Measurements from ENCODE around the gene EMP3. TPM values are rescaled to one million over a fixed set of nuclear protein-coding genes. Genes with fewer than 3 reads are reported as not detected.
A peak's percentile ranks its signal among the peaks of the same experiment; 100 is the strongest.
"Not testable (repeated sequence)": the region's sequence is repeated elsewhere in the genome, so short reads cannot be mapped to it uniquely, and the experiment has no call there.

Gene EMP3
- total RNA-seq, 1 donor from 2014 or later, result 322 TPM

DNA sequence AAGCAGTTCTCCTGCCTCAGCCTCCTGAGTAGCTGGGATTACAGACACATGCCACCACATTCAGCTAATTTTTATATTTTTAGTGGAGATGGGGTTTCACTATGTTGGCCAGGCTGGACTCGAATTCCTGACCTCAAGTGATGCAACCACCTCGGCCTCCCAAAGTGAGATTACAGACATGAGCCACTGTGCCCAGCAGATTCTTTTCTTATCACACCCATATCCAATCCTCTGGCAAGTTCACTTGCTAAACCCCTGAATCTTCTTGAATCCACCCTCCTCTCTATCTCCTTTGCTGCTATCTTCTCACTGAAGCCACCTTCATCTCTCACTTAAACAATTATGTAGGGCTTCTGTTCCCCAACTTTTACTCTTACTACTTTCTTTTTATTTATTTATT is 20.8 kb downstream of the EMP3 start:
- DNase-seq (ENCODE audit: low read depth), result no peak

DNA sequence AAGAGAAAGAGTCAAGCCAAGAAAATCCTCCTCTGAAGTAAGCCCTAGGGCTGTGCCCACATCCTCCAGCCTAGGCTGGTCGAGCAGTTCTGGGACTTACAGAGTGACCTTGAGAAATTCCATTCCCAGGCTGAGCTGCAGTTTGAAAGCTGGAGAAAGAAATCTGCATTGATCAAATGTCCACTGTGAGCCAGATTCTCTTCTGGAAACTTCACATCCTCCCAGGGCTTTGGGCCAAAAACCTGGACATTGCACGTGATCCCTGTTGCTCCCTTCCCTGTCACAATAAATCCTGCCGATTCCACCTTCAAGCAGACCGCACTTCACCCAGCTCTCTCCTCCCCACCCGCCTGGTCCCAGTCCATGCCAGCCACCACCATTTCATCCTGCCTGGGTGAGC is 22.7 kb downstream of the EMP3 start:
- DNase-seq (ENCODE audit: low read depth), result no peak

- DNase-seq (ENCODE audit: low read depth), result no peak
These were observed 23.4 kb downstream of the EMP3 start for GRCh38 chr19:48348737-48349136.

DNA sequence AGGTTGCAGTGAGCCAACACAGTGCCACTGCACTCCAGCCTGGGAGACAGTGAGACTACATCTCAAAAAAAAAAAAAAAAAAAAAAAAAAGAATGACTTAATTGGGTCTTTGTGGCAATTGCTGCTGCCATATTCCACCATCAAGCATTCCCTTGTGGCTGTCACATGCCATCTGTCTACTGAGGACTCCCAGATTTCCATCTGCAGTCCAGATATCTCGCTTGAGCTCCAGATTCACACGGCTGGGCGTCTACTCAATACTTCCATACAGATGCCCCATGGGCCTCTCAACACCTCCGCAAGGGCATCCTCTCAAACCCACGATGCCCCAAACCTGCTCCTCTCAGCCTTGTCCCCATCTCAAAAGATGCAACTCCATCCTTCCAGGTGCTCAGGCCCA is 25.5 kb downstream of the EMP3 start:
- DNase-seq (ENCODE audit: low read depth), result no peak

DNA sequence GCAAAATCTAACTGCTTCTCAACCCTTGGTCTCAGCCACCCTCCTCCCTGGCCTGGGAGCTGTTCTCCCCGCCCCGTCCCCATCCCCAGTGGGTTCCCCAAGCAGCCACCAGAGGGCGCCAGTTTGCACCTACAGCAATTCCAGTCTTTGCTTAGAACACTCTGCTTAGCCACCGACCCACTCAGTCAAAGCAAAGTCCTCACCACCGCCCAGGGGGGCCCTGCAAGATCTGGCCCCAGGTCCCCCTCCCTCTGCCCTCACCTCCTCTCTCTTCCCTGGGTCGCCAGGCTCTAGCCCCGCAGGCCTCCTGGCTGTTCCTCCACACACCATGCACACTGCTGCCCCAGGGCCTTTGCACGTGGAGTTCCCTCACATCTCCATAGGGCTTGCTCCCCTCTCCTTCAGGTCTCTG is 26.0 kb downstream of the EMP3 start:
- DNase-seq (ENCODE audit: low read depth), result peak; percentile 33

DNA sequence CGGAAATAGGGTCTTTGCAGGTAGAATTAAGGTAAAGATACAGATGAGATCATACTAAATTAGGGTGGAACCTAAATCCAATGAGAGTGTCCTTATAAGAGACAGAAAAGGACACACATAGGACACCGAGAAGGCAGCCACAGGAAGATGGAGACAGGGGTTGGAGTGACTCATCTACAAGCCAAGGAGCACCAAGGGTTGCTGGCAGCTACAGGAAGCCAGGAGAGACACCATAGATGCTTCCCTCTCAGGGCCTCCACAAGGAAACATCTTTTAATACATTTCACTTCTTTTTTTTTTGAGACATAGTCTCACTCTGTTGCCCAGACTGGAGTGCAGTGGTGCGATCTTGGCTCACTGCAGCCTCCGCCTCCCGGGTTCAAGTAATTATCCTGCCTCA is 28.3 kb downstream of the EMP3 start:
- no peak for DNase-seq (ENCODE audit: low read depth)

DNA sequence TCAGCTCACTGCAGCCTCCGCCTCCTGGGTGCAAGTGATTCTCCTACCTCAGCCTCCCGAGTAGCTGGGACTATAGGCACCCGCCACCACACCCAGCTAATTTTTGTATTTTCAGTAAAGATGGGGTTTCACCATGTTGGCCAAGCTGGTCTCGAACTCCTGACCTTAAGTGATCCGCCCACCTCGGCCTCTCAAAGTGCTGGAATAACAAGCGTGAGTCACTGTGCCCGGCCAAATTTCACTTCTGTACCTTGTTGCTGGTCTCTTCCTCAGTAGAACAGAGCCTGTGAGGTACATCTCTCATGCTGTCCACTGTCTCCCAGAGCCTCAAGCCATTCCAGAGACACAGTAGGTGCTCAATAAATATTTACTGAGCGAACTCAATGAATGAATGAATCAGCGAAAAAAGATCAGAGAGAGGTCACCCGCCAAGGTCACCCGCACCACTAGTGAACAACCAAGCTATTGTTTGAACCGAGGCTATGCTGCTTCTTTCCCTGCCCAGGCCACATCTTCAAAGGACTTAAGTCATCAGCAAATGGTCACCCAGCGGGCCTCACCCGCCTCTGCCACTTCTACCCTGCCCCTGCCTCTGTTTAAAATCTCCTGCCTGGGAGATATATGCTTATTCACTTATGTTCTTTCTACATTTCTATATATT is 29.1 kb downstream of the EMP3 start:
- no peak for DNase-seq (ENCODE audit: low read depth)

DNA sequence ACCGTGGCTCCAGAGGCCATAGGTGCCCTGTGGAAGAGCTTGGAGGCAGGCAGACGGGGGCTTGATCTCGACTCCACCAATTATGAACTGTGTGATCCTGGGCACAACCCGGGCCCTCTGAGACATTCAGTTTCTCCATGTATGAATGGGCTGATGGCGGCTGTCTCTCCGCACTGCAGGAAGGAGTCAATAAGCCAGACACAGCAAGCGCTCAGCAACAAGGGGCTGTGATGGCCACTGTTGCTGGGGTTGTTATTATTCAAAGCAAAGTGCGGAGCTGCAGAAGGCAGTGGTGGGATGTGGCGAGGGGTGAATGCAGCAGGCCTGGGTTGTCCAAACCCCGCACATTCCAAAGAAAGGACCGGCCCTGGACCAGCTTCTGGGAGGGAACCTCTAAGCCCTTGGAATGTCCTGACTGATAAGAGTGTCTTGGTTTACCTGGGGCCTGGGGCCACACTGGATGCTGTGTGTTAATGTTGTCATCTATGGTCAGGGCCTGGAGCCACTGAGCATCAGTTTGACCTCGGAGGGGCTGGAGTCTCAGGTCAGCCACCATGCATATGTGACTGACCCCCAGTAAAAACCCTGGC is 30.1 kb downstream of the EMP3 start:
- DNase-seq (ENCODE audit: low read depth), result no peak

GRCh38 chr19:48359123-48359522 is 33.8 kb downstream of the EMP3 start:
- DNase-seq (ENCODE audit: low read depth), result no peak

- no peak for DNase-seq (ENCODE audit: low read depth)
These were observed 36.6 kb downstream of the EMP3 start for GRCh38 chr19:48361912-48362311.

GRCh38 chr19:48362716-48363499 is 37.6 kb downstream of the EMP3 start:
- peak; percentile 93 for DNase-seq (ENCODE audit: low read depth)

DNA sequence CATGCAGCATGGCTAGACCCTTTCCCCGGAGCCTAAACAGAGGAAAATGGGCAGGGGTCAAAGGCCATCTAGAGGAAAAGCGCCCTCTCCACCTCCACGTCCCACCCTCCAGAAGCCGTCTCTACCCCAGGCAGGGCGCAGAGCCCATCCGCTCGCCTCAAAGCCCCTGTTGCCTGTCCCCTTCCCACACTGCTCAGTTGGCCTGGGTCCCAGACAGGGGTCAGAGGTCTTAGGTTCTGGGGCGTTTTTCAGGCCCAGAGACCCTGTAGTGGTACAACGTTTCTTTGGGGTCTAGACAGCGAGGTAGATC is 38.1 kb downstream of the EMP3 start:
- DNase-seq (ENCODE audit: low read depth), result no peak

- peak; percentile 100 for DNase-seq (ENCODE audit: low read depth)
These were observed 38.7 kb downstream of the EMP3 start, which contains the start of the genes SYNGR4 and TMEM143 for GRCh38 chr19:48363810-48364597. SYNGR4 (plus strand) TSS chr19:48364367; CDS start chr19:48365843, 1,476 bp downstream. TMEM143 (minus strand) TSS chr19:48363940; CDS start chr19:48363920, 20 bp downstream.

GRCh38 chr19:48364598-48365348 is 39.4 kb downstream of the EMP3 start:
- DNase-seq (ENCODE audit: low read depth), result no peak

DNA sequence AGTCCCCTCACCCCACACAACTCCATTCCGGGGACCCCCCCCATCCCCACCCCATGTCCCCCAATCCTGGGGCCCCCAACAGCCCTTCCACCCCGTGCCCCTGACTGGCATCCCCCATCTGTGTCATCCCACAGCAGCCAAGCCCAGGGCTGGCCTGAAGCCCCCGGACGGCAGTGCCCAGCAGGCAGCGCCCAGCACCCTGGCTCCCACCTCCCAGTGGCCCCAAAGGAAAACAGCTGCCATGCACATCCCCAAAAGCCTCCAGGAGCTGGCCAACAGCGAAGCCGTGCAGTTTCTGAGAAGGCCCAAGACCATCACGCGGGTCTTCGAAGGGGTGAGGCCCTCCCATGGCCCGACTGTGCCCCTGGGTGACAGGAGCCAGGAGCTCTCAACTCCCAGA is 40.2 kb downstream of the EMP3 start:
- DNase-seq (ENCODE audit: low read depth), result no peak

GRCh38 chr19:48367855-48368254 is 42.5 kb downstream of the EMP3 start:
- no peak for DNase-seq (ENCODE audit: low read depth)

DNA sequence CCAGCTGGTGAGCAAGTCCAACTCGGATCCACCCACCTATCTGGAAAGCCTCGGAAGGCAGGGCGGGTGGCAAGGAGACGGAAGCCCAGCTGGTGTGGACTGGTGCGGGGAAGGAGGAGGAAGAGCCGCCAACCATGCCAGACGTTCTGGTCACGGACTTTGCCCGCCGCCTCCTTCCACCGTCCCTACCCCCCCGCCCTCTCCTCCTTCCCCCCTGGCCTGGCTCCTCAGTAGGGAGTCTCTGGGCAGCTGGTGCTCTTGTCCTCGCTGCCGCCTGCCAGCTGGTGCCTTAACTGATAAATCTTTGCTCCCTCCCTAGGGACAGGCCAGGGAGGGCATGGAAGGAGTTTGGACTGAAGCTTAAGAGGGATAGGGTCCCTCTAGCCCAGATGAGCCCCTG is 43.6 kb downstream of the EMP3 start:
- DNase-seq (ENCODE audit: low read depth), result peak; percentile 48

- no peak for DNase-seq (ENCODE audit: low read depth)
These were observed 45.6 kb downstream of the EMP3 start for GRCh38 chr19:48370955-48371354.

GRCh38 chr19:48371367-48371766 is 46.0 kb downstream of the EMP3 start:
- DNase-seq (ENCODE audit: low read depth), result no peak

- DNase-seq (ENCODE audit: low read depth), result not testable (repeated sequence)
These were observed 46.4 kb downstream of the EMP3 start for GRCh38 chr19:48371771-48372170.

DNA sequence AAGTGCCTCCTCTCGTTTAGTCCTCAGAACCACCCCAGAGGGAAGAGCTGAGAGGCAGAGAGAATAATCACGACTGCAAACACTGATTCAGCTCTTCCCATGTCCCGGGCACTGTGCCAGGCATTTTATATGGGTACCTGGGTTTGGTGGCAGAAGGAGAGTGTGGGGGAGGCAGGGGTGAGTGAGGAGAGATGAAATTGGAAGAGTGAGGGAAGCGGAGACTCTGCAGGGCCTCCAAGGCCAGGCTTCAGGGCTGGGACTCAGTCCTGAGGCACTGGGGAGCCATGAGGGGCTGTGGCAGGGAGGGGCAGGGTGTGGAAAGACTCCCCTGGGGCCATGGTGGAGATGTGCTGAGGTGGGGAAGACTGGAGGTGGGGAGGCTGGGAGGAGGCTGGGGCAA is 47.6 kb downstream of the EMP3 start:
- DNase-seq (ENCODE audit: low read depth), result peak; percentile 19
